WTC11 (cell line): Measurements from ENCODE around the gene TNRC6C. TPM values are rescaled to one million over a fixed set of nuclear protein-coding genes. Genes with fewer than 3 reads are reported as not detected.

Source experiments
- ATAC-seq: fragments of 200-7000 bp; cut with Tn5 transposase; 2 replicates; pipeline ENCODE4 v1.10.0; 2021; ENCODE audit warnings: mild to moderate bottlenecking, moderate library complexity
- CTCF ChIA-PET: fragments of 300-600 bp; sonication (Branson Sonifier 250); formaldehyde crosslinking; loops from one replicate; lab custom pipeline; 2021; ENCODE audit warnings: antibody characterized with exemption; lab: Charles Lee
- POLR2A ChIA-PET: fragments of 350-600 bp; sonication (Branson Sonifier 250); formaldehyde crosslinking; loops from one replicate; lab custom pipeline; 2021; ENCODE audit warnings: antibody characterized with exemption; lab: Charles Lee
- DNase-seq: peaks from one replicate; pipeline ENCODE4 v3.0.0; 2021; ENCODE audit warnings: low spot score
- H3K27ac Mint-ChIP-seq: 2 replicates; pipeline ENCODE4 v1.8.0; 2021; ENCODE audit warnings: mixed read lengths
- H3K27me3 Mint-ChIP-seq: 2 replicates; pipeline ENCODE4 v1.8.0; 2021; ENCODE audit warnings: low read depth, mild to moderate bottlenecking, moderate library complexity, mixed read lengths
- H3K36me3 Mint-ChIP-seq: 2 replicates; pipeline ENCODE4 v1.8.0; 2021; ENCODE audit warnings: mixed read lengths
- H3K4me1 Mint-ChIP-seq: 2 replicates; pipeline ENCODE4 v1.8.0; 2022; ENCODE audit warnings: mixed read lengths
- H3K4me3 Mint-ChIP-seq: 2 replicates; pipeline ENCODE4 v1.8.0; 2021; ENCODE audit warnings: mild to moderate bottlenecking, moderate library complexity, mixed read lengths
- H3K9me3 Mint-ChIP-seq: 2 replicates; pipeline ENCODE4 v1.8.0; 2021; ENCODE audit warnings: mixed read lengths
- ATF1 ChIP-seq: sonication (generic); formaldehyde crosslinking; IDR thresholded peaks from 2 replicates; pipeline ENCODE4 v1.8.1; 2023; ENCODE audit warnings: mild to moderate bottlenecking, moderate library complexity, missing genetic modification reagents
- CBFB ChIP-seq: sonication (generic); formaldehyde crosslinking; IDR thresholded peaks from 2 replicates; pipeline ENCODE4 v1.8.1; 2022; ENCODE audit warnings: mild to moderate bottlenecking, low read depth, missing genetic modification reagents
- CREB1 ChIP-seq: sonication (generic); formaldehyde crosslinking; IDR thresholded peaks from 2 replicates; pipeline ENCODE4 v1.8.0; 2023; ENCODE audit warnings: mild to moderate bottlenecking, missing genetic modification reagents
- EMX1 ChIP-seq: fragments of 250-450 bp; sonication (Bioruptor Pico); IDR thresholded peaks from 2 replicates; pipeline ENCODE4 v1.8.0; 2021; ENCODE audit warnings: mild to moderate bottlenecking
- ERG ChIP-seq: fragments of 250-450 bp; sonication (Bioruptor Pico); IDR thresholded peaks from 2 replicates; pipeline ENCODE4 v1.8.0; 2021; ENCODE audit warnings: mild to moderate bottlenecking
- FOXK1 ChIP-seq: sonication (generic); formaldehyde crosslinking; IDR thresholded peaks from 2 replicates; pipeline ENCODE4 v1.8.0; 2022; ENCODE audit warnings: mild to moderate bottlenecking, moderate library complexity, missing genetic modification reagents
- FOXP4 ChIP-seq: sonication (generic); formaldehyde crosslinking; IDR thresholded peaks from 2 replicates; pipeline ENCODE4 v1.8.0; 2022; ENCODE audit warnings: mild to moderate bottlenecking, missing genetic modification reagents
- JAZF1 ChIP-seq: fragments of 250-450 bp; sonication (Bioruptor Pico); IDR thresholded peaks from 2 replicates; pipeline ENCODE4 v1.9.0; 2021; ENCODE audit warnings: moderate library complexity, mild to moderate bottlenecking, inconsistent platforms
- NFE2L1 ChIP-seq: sonication (generic); formaldehyde crosslinking; IDR thresholded peaks from 2 replicates; pipeline ENCODE4 v1.8.1; 2023; ENCODE audit warnings: missing genetic modification reagents
- NFYB ChIP-seq: sonication (generic); formaldehyde crosslinking; conservative IDR thresholded peaks from 2 replicates; pipeline ENCODE4 v1.8.0; 2022; ENCODE audit warnings: low read depth, missing genetic modification reagents
- RELA ChIP-seq: sonication (generic); formaldehyde crosslinking; IDR thresholded peaks from 2 replicates; pipeline ENCODE4 v1.8.1; 2022; ENCODE audit warnings: missing genetic modification reagents, mild to moderate bottlenecking, borderline replicate concordance
- RORB ChIP-seq: fragments of 250-450 bp; sonication (Bioruptor Pico); IDR thresholded peaks from 2 replicates; pipeline ENCODE4 v1.9.0; 2021; ENCODE audit warnings: mild to moderate bottlenecking
- SMAD3 ChIP-seq: sonication (generic); formaldehyde crosslinking; IDR thresholded peaks from 2 replicates; pipeline ENCODE4 v1.8.0; 2022; ENCODE audit warnings: missing genetic modification reagents, mild to moderate bottlenecking, borderline replicate concordance
- SP1 ChIP-seq: sonication (generic); formaldehyde crosslinking; conservative IDR thresholded peaks from 2 replicates; pipeline ENCODE4 v1.8.1; 2022; ENCODE audit warnings: missing genetic modification reagents
- STAT6 ChIP-seq: sonication (generic); formaldehyde crosslinking; conservative IDR thresholded peaks from 2 replicates; pipeline ENCODE4 v1.8.1; 2023; ENCODE audit warnings: mild to moderate bottlenecking, low read depth, missing genetic modification reagents, moderate library complexity
- USF1 ChIP-seq: sonication (generic); formaldehyde crosslinking; IDR thresholded peaks from 2 replicates; pipeline ENCODE4 v1.8.0; 2022; ENCODE audit warnings: mild to moderate bottlenecking, missing genetic modification reagents
- ZNF121 ChIP-seq: sonication (generic); formaldehyde crosslinking; IDR thresholded peaks from 2 replicates; pipeline ENCODE4 v1.8.0; 2023; ENCODE audit warnings: missing genetic modification reagents
- ZNF425 ChIP-seq: fragments of 250-450 bp; sonication (Bioruptor Pico); conservative IDR thresholded peaks from 2 replicates; pipeline ENCODE4 v1.9.0; 2021; ENCODE audit warnings: mild to moderate bottlenecking
- ZSCAN18 ChIP-seq: fragments of 250-450 bp; sonication (Bioruptor Pico); IDR thresholded peaks from 2 replicates; pipeline ENCODE4 v2.1.2; 2022; ENCODE audit warnings: mild to moderate bottlenecking, moderate library complexity
- total RNA-seq: library from RNA; stranded (reverse); gene quantifications from 3 replicates; pipeline ENCODE4 v1.2.3, GENCODE V29; 2021

TNRC6C gene
- total RNA-seq, 1 experiment from 2014 or later: 52.3 TPM

GRCh38 chr17:78058581-78058980, 100.1 kb downstream of the TNRC6C start:
- Mint-ChIP-seq H3K36me3 (peaks cover 18% of the 10 kb centered on the region), H3K27me3 (no peaks in the 10 kb centered on the region)
- CTCF ChIA-PET: interaction anchor here (1.2 kb wide), 1 partner anchor 40 kb away, joined by 4 read pairs; no protein-coding TSS in a partner anchor
- TF ChIP-seq ATF1 (CRISPR knock-in tag) (no peak), ZSCAN18 (CRISPR knock-in tag) (no peak), ERG (CRISPR knock-in tag) (no peak), CBFB (CRISPR knock-in tag) (no peak), ZNF121 (no peak), STAT6 (CRISPR knock-in tag) (no peak), USF1 (CRISPR knock-in tag) (no peak)
- TF ChIP-seq, all 79 proteins: peak for 0
- no peak for DNase-seq
- ATAC-seq: no peak
- Mint-ChIP-seq H3K4me3 (no peak overlapping the region), H3K9me3 (no peaks in the 10 kb centered on the region), H3K27ac (no peak overlapping the region), H3K4me1 (no peaks in the 10 kb centered on the region)
- POLR2A ChIA-PET: no interaction called here

- H3K36me3 Mint-ChIP-seq: peaks cover 16% of the 10 kb centered on the region
- no peak for DNase-seq
- H3K27me3 Mint-ChIP-seq: no peaks in the 10 kb centered on the region
- ATAC-seq: no peak
- H3K4me3 Mint-ChIP-seq: no peak overlapping the region
- no peaks in the 10 kb centered on the region for H3K4me1 Mint-ChIP-seq
- H3K27ac Mint-ChIP-seq: no peak overlapping the region
- TF ChIP-seq CREB1 (no peak), FOXK1 (CRISPR knock-in tag) (no peak), RORB (CRISPR knock-in tag) (no peak), EMX1 (CRISPR knock-in tag) (no peak), NFYB (CRISPR knock-in tag) (no peak), RELA (CRISPR knock-in tag) (no peak), ZNF425 (CRISPR knock-in tag) (no peak), JAZF1 (CRISPR knock-in tag) (no peak), SP1 (CRISPR knock-in tag) (no peak), SMAD3 (CRISPR knock-in tag) (no peak), FOXP4 (CRISPR knock-in tag) (no peak), NFE2L1 (CRISPR knock-in tag) (no peak)
- ChIA-PET POLR2A (no interaction called here), CTCF (interaction anchor here (1.2 to 1.5 kb wide), 2 partner anchors 22 to 43 kb away, joined by 5 to 6 read pairs; no protein-coding TSS in a partner anchor)
- H3K9me3 Mint-ChIP-seq: no peaks in the 10 kb centered on the region
These were observed 104.1 kb downstream of the TNRC6C start for GRCh38 chr17:78062596-78062995.
